T-helper 2 cell treated with Interferon-gamma antibody and Interleukin-4, amounts not matched to agents 100 ng/mL and 5 ng/mL, for 36 hours (primary cell): ENCODE results near the gene LENG1. TPM values are rescaled to one million over a fixed set of nuclear protein-coding genes. Genes with fewer than 3 reads are reported as not detected.

Experiments used
- intact Hi-C: fragments of 100-400 bp; cut with micrococcal nuclease; formaldehyde crosslinking; loops from one replicate; pipeline ENCODE4 v1.15.1; 2023
- total RNA-seq: library from RNA; stranded (reverse); gene quantifications from 2 replicates; pipeline ENCODE4 v1.2.3, GENCODE V29; 2022

Gene LENG1
- total RNA-seq, 1 donor from 2014 or later: 6.4 TPM

DNA sequence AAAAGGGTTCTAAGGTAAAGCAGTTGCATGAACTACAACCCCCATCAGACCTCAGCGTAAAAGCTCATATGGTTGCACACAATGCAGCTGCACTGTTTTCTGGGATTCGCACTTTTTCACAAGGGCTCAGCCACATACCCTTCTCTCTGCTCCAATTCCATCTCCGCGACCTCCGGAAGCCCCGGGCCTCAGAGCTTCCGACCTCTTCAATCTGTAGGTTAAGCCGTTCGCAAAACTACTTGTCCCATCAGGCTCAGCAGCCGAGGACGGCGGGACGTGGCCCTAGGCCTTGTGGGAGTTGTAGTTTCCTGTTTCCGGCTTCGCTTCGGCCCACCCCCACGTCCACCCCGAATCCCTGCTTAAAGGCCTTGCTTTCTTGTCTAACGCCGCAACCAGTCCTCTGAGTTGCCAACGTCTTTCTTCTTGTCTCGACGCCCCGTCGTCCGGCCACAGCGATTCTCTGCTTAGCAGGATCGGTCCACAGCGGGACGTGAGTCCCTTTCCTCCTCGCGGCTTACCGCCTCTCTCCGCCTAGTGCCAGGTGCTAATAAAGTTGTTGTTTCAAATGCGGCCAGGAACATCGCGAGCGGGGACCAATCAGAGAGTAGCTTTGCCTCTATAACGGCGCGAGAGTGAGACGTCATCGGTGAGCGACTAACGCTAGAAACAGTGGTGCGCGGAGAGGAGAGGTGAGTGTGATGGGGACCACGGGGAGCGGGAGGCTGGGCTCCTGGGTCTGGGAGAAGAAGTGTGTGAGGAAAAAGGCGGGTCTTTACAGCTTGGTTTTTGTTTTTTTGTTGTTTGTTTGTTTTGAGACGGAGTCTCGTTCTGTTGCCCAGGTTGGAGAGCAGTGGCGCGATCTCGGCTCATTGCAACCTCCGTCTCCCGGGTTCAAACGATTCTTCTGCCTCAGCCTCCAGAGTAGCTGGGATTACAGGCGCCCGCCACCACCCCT lies 44.1 kb downstream of the LENG1 start, which contains the start of the genes PRPF31 and TFPT:
TSS of gene PRPF31 (plus strand) at position 646 of the 955 bp plus-strand sequence. CDS start 2,525 bp downstream, outside the sequence.
TSS of gene TFPT (minus strand) at position 549 of the 955 bp plus-strand sequence. CDS start at position 161, 388 bp downstream.
- intact Hi-C loops: loop anchor here (1.0 to 2.0 kb wide), 6 partner anchors 13 to 247 kb away; partner anchors contain the start of genes CNOT3, LENG1, MBOAT7 and NDUFA3

DNA sequence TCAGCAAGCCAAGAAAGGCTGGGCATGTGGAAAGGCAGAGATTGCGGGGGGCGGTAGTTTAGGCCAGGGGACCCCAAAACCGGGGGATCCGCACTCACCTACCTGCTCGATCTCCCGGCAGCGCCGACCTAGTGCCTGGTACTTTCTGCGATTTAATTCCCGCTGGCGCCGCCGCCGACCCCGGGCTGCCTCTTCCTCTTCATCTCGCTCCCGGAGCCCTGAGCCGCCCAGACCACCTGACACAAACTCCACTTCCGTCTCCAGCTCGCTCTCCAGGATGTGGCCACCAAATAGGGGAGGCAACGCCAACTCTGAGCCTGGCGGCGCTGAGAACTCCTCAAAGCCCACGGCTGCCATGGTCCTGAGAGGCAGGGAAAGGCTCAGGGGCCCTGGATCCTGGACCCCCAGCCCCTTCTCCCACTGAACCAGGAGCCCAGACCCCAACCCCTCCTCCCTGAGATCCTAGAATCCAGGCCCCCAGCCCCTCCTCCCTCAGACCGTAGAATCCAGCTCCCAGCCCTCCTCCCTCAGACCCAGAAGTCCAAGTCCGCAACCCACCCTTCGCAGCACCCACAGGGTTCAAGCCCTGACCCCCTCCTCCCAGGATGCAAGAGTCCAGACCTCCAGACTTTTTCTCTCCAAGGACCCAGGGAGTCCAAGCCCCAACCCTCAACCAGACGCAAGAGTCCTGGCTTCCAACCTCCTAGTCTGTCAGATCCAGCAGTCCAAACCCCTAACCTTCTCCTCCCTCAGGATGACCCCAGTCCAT lies 45.0 kb downstream of the LENG1 start:
- intact Hi-C loops: loop anchor here (1.0 to 2.0 kb wide), 6 partner anchors 12 to 246 kb away; partner anchors contain the start of genes CNOT3, LENG1, MBOAT7 and NDUFA3

DNA sequence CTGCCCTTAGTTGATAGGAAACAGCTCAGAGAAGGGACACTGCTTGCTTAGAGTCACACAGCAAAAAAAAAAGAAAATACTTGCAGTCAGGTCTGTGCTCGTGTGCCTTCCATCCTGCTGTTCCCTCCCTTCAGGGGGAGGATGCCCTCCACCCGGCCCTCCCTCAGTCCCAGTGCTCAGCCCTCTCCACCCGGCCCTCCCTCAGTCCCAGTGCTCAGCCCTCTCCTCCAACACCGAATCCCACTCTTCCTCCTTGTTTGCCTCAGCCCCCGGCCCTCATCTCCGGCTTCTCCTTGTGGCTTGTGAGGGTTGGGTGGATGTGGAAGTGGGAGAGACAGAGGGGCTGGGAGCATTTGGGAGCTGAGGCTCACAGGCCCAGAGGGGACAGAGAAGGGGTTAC lies 49.9 kb downstream of the LENG1 start:
- intact Hi-C loops: no loop called here

DNA sequence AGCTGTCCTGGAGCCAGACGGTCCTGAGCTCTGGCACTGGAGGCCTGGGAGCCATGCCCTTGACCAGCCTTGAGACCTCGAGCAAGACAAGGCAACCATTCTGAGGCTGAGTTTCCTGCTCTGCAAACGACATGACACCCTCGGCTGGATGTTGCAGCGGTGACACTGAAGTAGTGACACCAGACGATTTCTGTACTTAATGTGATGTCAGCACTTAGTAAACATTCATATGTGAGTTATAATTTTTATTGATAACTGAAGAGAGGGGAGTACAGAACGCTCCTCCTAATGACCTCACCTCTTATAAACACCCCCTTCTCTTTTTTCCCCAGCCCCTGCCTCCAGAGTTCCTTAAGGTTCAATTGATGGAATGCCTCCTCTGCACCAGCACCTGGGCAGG lies 51.0 kb downstream of the LENG1 start:
- intact Hi-C loops: no loop called here

DNA sequence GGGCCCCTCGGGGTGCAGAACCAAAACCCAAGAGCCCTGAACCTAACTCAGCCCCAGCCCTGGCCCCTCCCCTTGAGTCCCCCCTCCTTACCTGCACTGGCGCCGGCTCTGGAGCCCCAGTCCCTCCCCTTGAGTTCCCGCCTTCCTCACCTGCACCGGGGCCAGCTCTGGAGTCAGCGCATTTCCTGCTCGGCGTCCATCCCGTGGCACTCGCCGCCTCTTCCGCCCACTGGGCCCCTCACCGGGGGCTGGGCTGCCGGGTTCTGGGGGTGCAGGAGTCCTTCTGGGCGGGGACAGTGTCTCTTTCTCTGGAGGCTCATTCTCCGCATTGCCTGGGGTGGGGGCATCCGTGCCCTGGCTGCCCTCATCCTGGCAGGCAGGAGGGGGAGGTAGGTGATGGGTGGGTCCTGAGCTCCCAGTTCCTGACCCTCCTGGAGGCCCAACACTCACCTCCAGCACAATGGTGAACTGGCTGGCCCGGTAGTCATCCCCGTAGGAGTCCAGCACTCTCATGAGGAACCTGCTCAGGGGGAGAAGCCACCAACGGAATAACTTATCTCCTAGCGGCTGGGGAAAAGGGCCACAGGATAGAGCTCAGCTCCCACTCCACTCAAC lies 51.5 kb downstream of the LENG1 start:
- intact Hi-C loops: no loop called here

DNA sequence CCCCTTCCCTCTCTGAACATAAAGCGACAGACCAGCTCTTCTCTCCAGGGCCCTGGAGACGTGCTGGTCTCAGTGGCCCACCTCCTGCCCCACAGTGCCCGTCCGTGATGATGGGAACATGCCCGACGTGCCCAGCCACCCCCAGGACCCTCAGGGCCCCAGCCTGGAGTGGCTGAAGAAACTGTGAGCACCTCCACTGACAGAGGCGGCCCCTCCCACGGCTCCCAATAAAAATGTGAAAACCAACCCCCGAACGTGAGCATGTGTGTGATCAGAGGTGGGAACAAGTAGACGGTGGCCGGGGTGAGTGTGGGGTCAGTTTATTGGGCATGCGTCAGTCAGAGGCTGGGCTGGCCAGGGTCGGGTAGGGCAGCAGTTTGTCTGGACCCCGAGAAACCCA lies 52.8 kb downstream of the LENG1 start:
- intact Hi-C loops: no loop called here

DNA sequence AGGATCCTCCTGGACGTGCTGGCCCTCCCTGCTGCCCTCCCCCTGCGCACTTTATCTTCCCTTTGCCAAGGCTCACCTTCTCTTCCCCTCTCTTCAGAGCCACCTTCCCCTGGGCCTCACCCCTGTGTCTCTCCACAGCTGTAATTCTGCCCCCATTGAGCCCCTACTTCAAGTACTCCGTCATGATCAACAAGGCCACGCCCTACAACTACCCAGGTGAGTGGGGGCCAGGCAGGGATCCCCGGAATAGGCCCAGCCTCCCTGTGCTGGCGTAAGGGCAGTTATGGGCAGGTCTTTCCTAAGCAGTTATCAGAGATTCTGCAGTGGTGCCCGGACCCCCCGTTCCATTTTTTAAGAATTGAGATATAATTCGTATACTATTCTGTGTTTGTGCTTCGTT lies 53.7 kb downstream of the LENG1 start:
- intact Hi-C loops: no loop called here

Other genes with a start within 250 kb of the LENG1 start
- gene CACNG8, start 196.8 kb downstream of the LENG1 start, total RNA-seq: not detected in 2 replicates
- gene CACNG6, start 168.1 kb downstream of the LENG1 start, total RNA-seq: not detected in 2 replicates
- gene VSTM1, start 95.8 kb downstream of the LENG1 start, total RNA-seq: not detected in 2 replicates
- gene TARM1, start 78.4 kb downstream of the LENG1 start, total RNA-seq: not detected in 2 replicates
- 0.14 TPM in 1 of 2 replicates, not detected in the other for gene OSCAR, start 58.9 kb downstream of the LENG1 start, total RNA-seq
- 109 and 114 TPM in 2 replicates for gene NDUFA3, start 56.9 kb downstream of the LENG1 start, total RNA-seq
- gene TFPT, start 44.1 kb downstream of the LENG1 start, total RNA-seq: 32.0 and 38.2 TPM in 2 replicates
- gene PRPF31, start 44.0 kb downstream of the LENG1 start, total RNA-seq: 71.3 and 75.9 TPM in 2 replicates
- 61.0 and 61.1 TPM in 2 replicates for gene CNOT3, start 22.0 kb downstream of the LENG1 start, total RNA-seq
- 3.5 and 3.9 TPM in 2 replicates for gene TMC4, start 13.4 kb upstream of the LENG1 start, total RNA-seq
- gene MBOAT7, start 29.9 kb upstream of the LENG1 start, total RNA-seq: 107 and 115 TPM in 2 replicates
- 7.3 and 8.9 TPM in 2 replicates for gene TSEN34, start 31.6 kb upstream of the LENG1 start, total RNA-seq
- gene RPS9, start 41.1 kb upstream of the LENG1 start, total RNA-seq: 1,209 and 1,241 TPM in 2 replicates
- gene LILRB3, start 63.3 kb upstream of the LENG1 start, total RNA-seq: 0.14 and 0.61 TPM in 2 replicates
- gene LILRA6, start 83.1 kb upstream of the LENG1 start, total RNA-seq: 0.20 TPM in 1 of 2 replicates, not detected in the other
- not detected in 2 replicates for gene LILRB5, start 97.6 kb upstream of the LENG1 start, total RNA-seq
- gene LILRB2, start 121.4 kb upstream of the LENG1 start, total RNA-seq: not detected in 2 replicates
- not detected in 2 replicates for gene LILRA5, start 153.4 kb upstream of the LENG1 start, total RNA-seq
- not detected in 2 replicates for gene LILRA4, start 179.4 kb upstream of the LENG1 start, total RNA-seq
- 81.2 and 82.9 TPM in 2 replicates for gene LAIR1, start 205.2 kb upstream of the LENG1 start, total RNA-seq